Measurements from ENCODE around the gene HSPB3. TPM values are rescaled to one million over a fixed set of nuclear protein-coding genes. Genes with fewer than 3 reads are reported as not detected.

Gene HSPB3
- total RNA-seq, 1 donor from 2014 or later: not detected

DNA sequence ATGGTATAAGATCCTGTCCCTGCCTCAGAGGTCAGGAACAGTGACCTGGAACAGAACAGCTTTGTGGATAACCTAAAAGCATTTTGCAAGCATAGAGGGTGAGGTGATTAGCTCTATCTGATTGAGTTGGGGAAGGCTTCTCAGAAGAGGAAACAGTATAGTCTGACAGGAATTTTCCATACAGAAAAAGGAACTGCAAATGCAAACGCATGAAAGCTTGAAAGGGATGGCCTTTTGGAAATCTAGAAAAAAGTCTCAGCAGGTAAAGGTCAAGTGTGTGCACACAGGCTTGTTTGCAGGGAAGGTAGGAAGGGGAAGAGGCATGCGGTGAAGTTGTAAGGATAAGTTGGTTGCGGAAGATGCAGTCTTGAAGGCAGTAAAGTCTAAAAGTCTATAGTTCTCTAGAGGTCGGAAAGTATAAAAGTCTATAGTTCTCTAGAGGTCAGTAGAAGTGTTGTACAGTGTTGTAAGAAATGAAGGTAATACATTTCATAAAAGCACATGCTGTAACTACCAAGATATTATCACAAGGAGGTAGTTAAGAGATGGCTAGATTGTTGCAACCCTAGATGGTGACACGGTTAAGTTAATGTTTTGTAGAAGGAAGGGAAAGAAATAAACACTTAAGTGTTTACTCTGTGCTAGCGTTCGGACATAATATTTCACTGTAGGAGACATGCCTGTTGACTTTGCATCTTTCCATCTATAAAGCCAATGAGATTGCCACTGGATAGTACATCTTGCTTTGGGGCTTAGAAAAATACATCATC lies 16.7 kb upstream of the HSPB3 start:
- H3K4me3 Mint-ChIP-seq (ENCODE audit: unreplicated experiment): no peak overlapping the region
- no peaks in the 10 kb centered on the region for H3K36me3 Mint-ChIP-seq (ENCODE audit: unreplicated experiment)

DNA sequence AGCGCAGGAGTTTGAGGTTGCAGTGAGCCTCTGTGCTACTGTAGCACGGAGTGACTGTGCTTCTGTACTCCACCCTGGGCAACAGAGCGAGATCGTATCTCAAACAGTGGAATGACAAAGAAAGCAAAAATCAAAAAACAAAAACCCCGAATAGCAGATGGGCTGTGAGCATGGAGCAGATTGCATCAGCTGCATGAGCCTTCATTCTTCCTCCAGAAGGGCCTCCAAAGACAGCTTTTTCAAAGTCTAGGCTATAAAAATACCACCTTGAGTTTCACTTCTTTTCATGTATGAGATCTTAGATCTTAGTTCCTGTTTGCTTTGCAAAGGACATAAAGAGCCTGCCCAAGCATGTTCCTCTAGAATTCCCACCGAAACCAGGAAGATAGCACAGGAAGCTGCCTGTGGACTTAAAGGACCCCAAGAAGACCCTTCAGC lies 15.0 kb upstream of the HSPB3 start:
- TF ChIP-seq, protein P1, sequence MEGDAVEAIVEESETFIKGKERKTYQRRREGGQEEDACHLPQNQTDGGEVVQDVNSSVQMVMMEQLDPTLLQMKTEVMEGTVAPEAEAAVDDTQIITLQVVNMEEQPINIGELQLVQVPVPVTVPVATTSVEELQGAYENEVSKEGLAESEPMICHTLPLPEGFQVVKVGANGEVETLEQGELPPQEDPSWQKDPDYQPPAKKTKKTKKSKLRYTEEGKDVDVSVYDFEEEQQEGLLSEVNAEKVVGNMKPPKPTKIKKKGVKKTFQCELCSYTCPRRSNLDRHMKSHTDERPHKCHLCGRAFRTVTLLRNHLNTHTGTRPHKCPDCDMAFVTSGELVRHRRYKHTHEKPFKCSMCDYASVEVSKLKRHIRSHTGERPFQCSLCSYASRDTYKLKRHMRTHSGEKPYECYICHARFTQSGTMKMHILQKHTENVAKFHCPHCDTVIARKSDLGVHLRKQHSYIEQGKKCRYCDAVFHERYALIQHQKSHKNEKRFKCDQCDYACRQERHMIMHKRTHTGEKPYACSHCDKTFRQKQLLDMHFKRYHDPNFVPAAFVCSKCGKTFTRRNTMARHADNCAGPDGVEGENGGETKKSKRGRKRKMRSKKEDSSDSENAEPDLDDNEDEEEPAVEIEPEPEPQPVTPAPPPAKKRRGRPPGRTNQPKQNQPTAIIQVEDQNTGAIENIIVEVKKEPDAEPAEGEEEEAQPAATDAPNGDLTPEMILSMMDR (IDR thresholded peaks at IDR 0.05; ENCODE audit: partially characterized antibody, unreplicated experiment): no peak
- Mint-ChIP-seq H3K36me3 (ENCODE audit: unreplicated experiment) (no peaks in the 10 kb centered on the region), H3K9me3 (ENCODE audit: unreplicated experiment) (no peaks in the 10 kb centered on the region), H3K27me3 (ENCODE audit: unreplicated experiment) (peaks cover 2% of the 10 kb centered on the region), H3K4me3 (ENCODE audit: unreplicated experiment) (no peak overlapping the region), H3K4me1 (ENCODE audit: low read depth, unreplicated experiment) (peaks cover 1% of the 10 kb centered on the region), H3K27ac (ENCODE audit: unreplicated experiment) (no peak overlapping the region)
- DNase-seq: no peak

More for the DNA sequence above, 16.7 kb upstream of the HSPB3 start:
- TF ChIP-seq, protein P1 (IDR thresholded peaks at IDR 0.05; ENCODE audit: partially characterized antibody, unreplicated experiment): no peak
- H3K4me1 Mint-ChIP-seq (ENCODE audit: low read depth, unreplicated experiment): peaks cover 1% of the 10 kb centered on the region
- no peaks in the 10 kb centered on the region for H3K9me3 Mint-ChIP-seq (ENCODE audit: unreplicated experiment)
- H3K27ac Mint-ChIP-seq (ENCODE audit: unreplicated experiment): no peak overlapping the region
- H3K27me3 Mint-ChIP-seq (ENCODE audit: unreplicated experiment): peaks cover 2% of the 10 kb centered on the region
- DNase-seq: no peak

DNA sequence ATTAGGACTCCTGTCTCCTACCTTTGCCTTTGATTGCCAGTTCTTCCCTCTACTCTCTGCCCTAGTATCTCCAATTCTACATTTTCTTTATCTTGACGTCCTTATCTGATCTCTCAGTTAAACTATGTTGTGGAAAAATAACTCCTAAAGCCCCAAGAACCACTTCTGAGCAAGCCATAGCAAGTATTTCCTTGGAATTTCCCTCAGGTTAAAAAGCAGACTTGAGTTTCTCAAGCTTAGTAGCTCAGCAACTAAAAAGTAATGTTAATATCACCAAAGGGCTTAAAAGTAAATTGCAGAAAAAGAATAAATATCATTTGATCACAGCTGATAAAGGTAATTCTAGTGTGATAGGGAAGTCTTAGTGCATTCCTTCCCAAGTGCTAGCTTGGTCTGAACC lies 13.2 kb upstream of the HSPB3 start:
- Mint-ChIP-seq H3K27ac (ENCODE audit: unreplicated experiment) (no peak overlapping the region), H3K9me3 (ENCODE audit: unreplicated experiment) (no peaks in the 10 kb centered on the region), H3K36me3 (ENCODE audit: unreplicated experiment) (no peaks in the 10 kb centered on the region), H3K4me1 (ENCODE audit: low read depth, unreplicated experiment) (peaks cover 1% of the 10 kb centered on the region), H3K27me3 (ENCODE audit: unreplicated experiment) (peaks cover 2% of the 10 kb centered on the region), H3K4me3 (ENCODE audit: unreplicated experiment) (no peak overlapping the region)
- DNase-seq: no peak
- TF ChIP-seq, protein P1 (IDR thresholded peaks at IDR 0.05; ENCODE audit: partially characterized antibody, unreplicated experiment): no peak

DNA sequence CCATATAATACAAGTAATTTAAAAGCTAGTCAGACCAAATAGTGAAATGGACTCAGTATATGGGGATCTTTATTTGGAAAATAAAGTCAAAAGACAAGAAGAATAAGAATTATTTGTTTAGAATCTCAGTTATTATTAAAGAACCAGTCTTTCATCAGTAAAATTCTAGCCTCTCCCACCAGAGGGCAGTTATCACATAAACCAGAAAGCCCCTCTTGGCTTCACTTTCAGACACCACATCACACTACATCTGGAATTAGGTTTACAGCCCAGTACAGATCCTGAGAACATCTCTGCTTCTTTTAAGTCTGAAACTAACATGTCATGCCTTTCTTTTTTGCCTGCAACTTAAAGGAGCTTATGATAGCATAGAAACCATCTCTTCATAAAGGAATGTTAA lies 12.2 kb upstream of the HSPB3 start:
- H3K9me3 Mint-ChIP-seq (ENCODE audit: unreplicated experiment): no peaks in the 10 kb centered on the region
- DNase-seq: no peak
- H3K4me1 Mint-ChIP-seq (ENCODE audit: low read depth, unreplicated experiment): peaks cover 1% of the 10 kb centered on the region
- no peak overlapping the region for H3K4me3 Mint-ChIP-seq (ENCODE audit: unreplicated experiment)
- TF ChIP-seq, protein P1 (IDR thresholded peaks at IDR 0.05; ENCODE audit: partially characterized antibody, unreplicated experiment): peak; percentile 60
- peaks cover 2% of the 10 kb centered on the region for H3K27me3 Mint-ChIP-seq (ENCODE audit: unreplicated experiment)
- H3K36me3 Mint-ChIP-seq (ENCODE audit: unreplicated experiment): no peaks in the 10 kb centered on the region
- H3K27ac Mint-ChIP-seq (ENCODE audit: unreplicated experiment): no peak overlapping the region

DNA sequence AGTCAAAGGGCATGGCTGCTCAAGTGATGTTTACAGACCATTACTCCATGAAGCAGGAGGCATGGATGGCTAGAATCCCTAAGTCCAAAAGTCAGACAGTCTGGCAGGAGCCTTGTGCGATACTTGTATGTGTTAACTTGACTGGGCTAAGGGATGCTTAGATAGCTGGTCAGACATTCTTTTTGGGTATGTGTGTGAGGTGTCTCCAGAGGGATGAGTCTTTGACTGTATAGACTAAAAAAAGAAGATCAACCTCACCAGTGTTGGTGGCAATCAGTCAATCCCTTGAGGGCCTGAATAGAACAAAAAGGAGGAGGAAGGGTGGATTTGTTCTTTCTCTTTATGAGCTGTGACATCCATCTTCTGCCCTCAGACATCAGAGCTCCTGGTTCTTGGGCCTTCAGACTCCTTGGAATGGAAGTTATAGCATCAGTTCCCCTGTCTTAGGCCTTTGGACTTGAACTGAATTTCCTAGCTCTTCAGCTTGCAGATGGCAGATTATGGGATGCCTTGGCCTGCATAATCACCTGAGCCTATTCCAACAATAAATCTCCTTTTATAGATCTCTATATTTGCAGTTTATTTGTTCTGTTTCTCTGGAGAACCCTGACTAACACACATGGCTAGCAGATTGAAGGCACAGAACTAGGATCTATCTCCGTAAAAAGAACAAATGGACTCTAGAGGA lies 9.7 kb upstream of the HSPB3 start:
- Mint-ChIP-seq H3K27me3 (ENCODE audit: unreplicated experiment) (no peaks in the 10 kb centered on the region), H3K36me3 (ENCODE audit: unreplicated experiment) (no peaks in the 10 kb centered on the region), H3K4me1 (ENCODE audit: low read depth, unreplicated experiment) (no peaks in the 10 kb centered on the region), H3K9me3 (ENCODE audit: unreplicated experiment) (no peaks in the 10 kb centered on the region), H3K27ac (ENCODE audit: unreplicated experiment) (no peak overlapping the region), H3K4me3 (ENCODE audit: unreplicated experiment) (no peak overlapping the region)
- DNase-seq: no peak
- TF ChIP-seq, protein P1 (IDR thresholded peaks at IDR 0.05; ENCODE audit: partially characterized antibody, unreplicated experiment): no peak

All from glutamatergic neuron (in vitro differentiated cells).